OCI-LY3 (cell line): ENCODE data around the gene NOD2.

Experiments used
- CTCF ChIP-seq: fragments of 200-600, 300-600 bp; sonication (generic); IDR thresholded peaks from 2 replicates; pipeline ENCODE4 v1.5.1; 2014; ENCODE audit warnings: antibody characterized with exemption, low read length, low read depth
- EZH2phosphoT487 ChIP-seq: fragments of 200-600 bp; shearing (Covaris generic); IDR thresholded peaks from 2 replicates; pipeline ENCODE4 v1.6.1; 2018; ENCODE audit warnings: antibody characterized with exemption, mixed run types, low read depth

- TF ChIP-seq CTCF (no peak), EZH2phosphoT487 (no peak)
These were observed 24.8 kb downstream of the NOD2 start for GRCh38 chr16:50718061-50718760.
